Kidney (tissue), 22 donors: ENCODE measurements around the gene CPXCR1. TPM values are rescaled to one million over a fixed set of nuclear protein-coding genes. Genes with fewer than 3 reads are reported as not detected.
"Not testable (repeated sequence)": the region's sequence is repeated elsewhere in the genome, so short reads cannot be mapped to it uniquely, and the experiment has no call there.

Source experiments
- DNase-seq, 5 donors: peaks; one replicate each; pipeline ENCODE4 v3.0.0-alpha.2; 2013 to 2020
- FAIRE-seq: peaks from 2 replicates; lab custom pipeline; 2012; peaks lifted over from hg19 to GRCh38; lab: Jason Lieb, UNC
- H3K27ac ChIP-seq, 2 donors: one replicate each; pipeline ENCODE4 v1.7.0; 2013; ENCODE audit warnings: low read depth in 2 of 2, low read length in 2 of 2, inconsistent platforms in 1 of 2
- H3K27me3 ChIP-seq: one replicate; pipeline ENCODE4 v1.7.1; 2013; ENCODE audit warnings: low read length, inconsistent platforms; ENCODE audit not compliant: control insufficient read depth, insufficient read depth
- H3K36me3 ChIP-seq, 3 donors: one replicate each; pipeline versions ENCODE4 v1.7.0 to v1.7.1; 2013; ENCODE audit warnings: low read length in 3 of 3, control low read depth in 1 of 3, inconsistent platforms in 1 of 3; ENCODE audit not compliant: insufficient read depth in 3 of 3, control insufficient read depth in 2 of 3
- H3K4me1 ChIP-seq, 3 donors: one replicate each; pipeline versions ENCODE4 v1.7.0 to v1.7.1; 2013; ENCODE audit warnings: low read length in 3 of 3, inconsistent platforms in 1 of 3, low read depth in 1 of 3; ENCODE audit not compliant: control insufficient read depth in 2 of 3, insufficient read depth in 2 of 3
- H3K4me3 ChIP-seq, 3 donors: one replicate each; pipeline versions ENCODE4 v1.7.0 to v1.8.1; 2013; ENCODE audit warnings: low read length in 3 of 3, control low read depth in 1 of 3, inconsistent platforms in 1 of 3
- H3K9ac ChIP-seq, 3 donors: one replicate each; pipeline versions ENCODE4 v1.7.0 to v1.7.1; 2013; ENCODE audit warnings: low read length in 3 of 3, control low read depth in 1 of 3, inconsistent platforms in 1 of 3
- H3K9me3 ChIP-seq, 3 donors: one replicate each; pipeline versions ENCODE4 v1.7.0 to v1.7.1; 2013; ENCODE audit warnings: low read length in 3 of 3, control low read depth in 1 of 3, inconsistent platforms in 1 of 3; ENCODE audit not compliant: control insufficient read depth in 2 of 3, insufficient read depth in 1 of 3
- intact Hi-C: fragments of 100-400 bp; cut with DNase I; formaldehyde crosslinking; loops from one replicate; pipeline ENCODE4 v1.11.1; 2022
- long read RNA-seq, 10 donors: library from polyadenylated mRNA in 1 of 10; unstranded in 1 of 10; transcript quantifications; one replicate each; pipeline ENCODE4 v2.0.0 and lab custom pipeline, GENCODE V29; 2021 to 2026
- polyA plus RNA-seq: library from polyadenylated mRNA; stranded (reverse); fragments of 350-450 nt; fragmentation: Illumina TruSeq; extraction: RNeasy Lipid Tissue Mini Kit (QIAGEN cat#74804); gene quantifications from one replicate; pipeline ENCODE4 v1.2.3, GENCODE V29; 2014; ENCODE audit warnings: low read depth, low replicate concordance; ENCODE audit not compliant: insufficient read depth
- total RNA-seq: library from RNA; stranded (reverse); fragmentation: NEBNext Ultra II Directional; extraction: Animal tissue kit (Norgen Biotek cat#: 25700); gene quantifications from one replicate; pipeline ENCODE4 v1.2.1, GENCODE V29; 2021
- TF ChIP-seq, protein P1 (sequence below): IDR thresholded peaks from 3 replicates; pipeline ENCODE4 v1.5.1; 2012; ENCODE audit warnings: mild to moderate bottlenecking, moderate library complexity, borderline replicate concordance; ENCODE audit not compliant: insufficient read depth; ENCODE audit errors: extremely low read depth
- donor health status: control.
- donor health status: control.
- donor health status: control.
- donor health status: control.
- donor health status: control.
- donor health status: DM: yes; HTN: yes; CAD: no.
- donor health status: Normal renal cell carcinoma (clear cell type).

The CPXCR1 gene
- total RNA-seq, result not detected
- not detected for polyA plus RNA-seq
- long read RNA-seq, donor 1, result 0 reads
- long read RNA-seq, donor 2, result 0 reads
- long read RNA-seq, donor 3, result 0 reads
- long read RNA-seq, donor 4, result 0 reads
- long read RNA-seq, donor 5, result 0 reads
- long read RNA-seq, donor 6, result 0 reads
- long read RNA-seq, donor 7, result 0 reads
- long read RNA-seq, donor 8, result 0 reads
- long read RNA-seq, donor 9, result 0 reads
- long read RNA-seq, donor 10, result 0 reads

DNA sequence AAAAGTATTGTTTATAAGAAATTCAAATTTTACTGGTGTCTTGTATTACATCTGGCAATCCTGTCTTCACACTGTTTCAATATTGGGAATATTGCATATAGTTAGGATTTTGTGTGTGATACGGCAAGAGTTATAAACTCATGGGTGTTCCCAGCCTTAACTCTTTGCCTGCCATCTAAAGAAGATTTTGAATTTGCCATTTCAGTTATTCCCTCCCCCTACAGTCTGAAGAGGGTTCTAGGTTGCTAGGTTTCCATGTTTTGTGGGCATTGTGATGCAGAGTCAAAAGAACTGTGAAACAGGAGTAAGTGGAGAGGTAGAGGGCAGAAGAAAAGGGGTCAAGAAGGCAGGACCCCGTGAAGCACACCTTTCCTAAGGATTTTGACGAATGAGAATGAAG lies at the start of gene CPXCR1:
Gene CPXCR1, plus strand, starts transcription at position 301 of the 400 bp plus-strand sequence. CDS start 6,190 bp downstream, outside the sequence.
- intact Hi-C loops, result no loop called here
- no peak within 1 kb of the TSS for H3K4me3 ChIP-seq
- no peak for FAIRE-seq
- DNase-seq, result no peak
- H3K9me3 ChIP-seq, result no peaks in the 10 kb centered on the region
- no peaks in the 10 kb centered on the region for H3K36me3 ChIP-seq
- TF ChIP-seq, protein P1, sequence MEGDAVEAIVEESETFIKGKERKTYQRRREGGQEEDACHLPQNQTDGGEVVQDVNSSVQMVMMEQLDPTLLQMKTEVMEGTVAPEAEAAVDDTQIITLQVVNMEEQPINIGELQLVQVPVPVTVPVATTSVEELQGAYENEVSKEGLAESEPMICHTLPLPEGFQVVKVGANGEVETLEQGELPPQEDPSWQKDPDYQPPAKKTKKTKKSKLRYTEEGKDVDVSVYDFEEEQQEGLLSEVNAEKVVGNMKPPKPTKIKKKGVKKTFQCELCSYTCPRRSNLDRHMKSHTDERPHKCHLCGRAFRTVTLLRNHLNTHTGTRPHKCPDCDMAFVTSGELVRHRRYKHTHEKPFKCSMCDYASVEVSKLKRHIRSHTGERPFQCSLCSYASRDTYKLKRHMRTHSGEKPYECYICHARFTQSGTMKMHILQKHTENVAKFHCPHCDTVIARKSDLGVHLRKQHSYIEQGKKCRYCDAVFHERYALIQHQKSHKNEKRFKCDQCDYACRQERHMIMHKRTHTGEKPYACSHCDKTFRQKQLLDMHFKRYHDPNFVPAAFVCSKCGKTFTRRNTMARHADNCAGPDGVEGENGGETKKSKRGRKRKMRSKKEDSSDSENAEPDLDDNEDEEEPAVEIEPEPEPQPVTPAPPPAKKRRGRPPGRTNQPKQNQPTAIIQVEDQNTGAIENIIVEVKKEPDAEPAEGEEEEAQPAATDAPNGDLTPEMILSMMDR, result no peak
- H3K9ac ChIP-seq, result no peak within 1 kb of the TSS
- no peaks in the 10 kb centered on the region for H3K4me1 ChIP-seq
- H3K27me3 ChIP-seq, result no peaks in the 10 kb centered on the region
- no peak within 1 kb of the TSS for H3K27ac ChIP-seq

DNA sequence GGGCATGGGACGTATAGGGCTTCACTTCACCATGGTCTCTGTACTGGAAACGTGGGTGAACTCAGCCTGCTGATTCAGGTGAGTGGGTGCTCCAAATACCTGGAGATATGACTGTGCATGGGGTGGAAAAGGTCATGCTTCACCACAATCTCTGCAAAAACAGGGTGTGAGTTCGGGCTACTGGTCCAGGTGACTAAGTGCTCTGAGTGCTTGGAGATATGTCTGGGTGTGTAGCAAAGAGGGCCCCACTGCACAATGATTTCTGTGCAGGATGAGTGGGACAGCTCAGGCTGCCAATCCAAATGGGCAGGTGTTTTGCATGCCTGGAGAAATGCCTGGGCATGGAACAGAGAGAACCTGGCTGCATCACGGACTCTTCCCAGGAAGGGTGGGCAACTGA lies 11.2 kb upstream of the CPXCR1 start:
- no peaks in the 10 kb centered on the region for H3K4me1 ChIP-seq
- H3K36me3 ChIP-seq, result no peaks in the 10 kb centered on the region
- no peaks in the 10 kb centered on the region for H3K27me3 ChIP-seq
- FAIRE-seq (no peak), DNase-seq (no peak)
- no peak overlapping the region for H3K9ac ChIP-seq
- intact Hi-C loops, result no loop called here
- no peak overlapping the region for H3K4me3 ChIP-seq
- no peak overlapping the region for H3K27ac ChIP-seq
- TF ChIP-seq, protein P1, result no peak
- no peaks in the 10 kb centered on the region for H3K9me3 ChIP-seq

DNA sequence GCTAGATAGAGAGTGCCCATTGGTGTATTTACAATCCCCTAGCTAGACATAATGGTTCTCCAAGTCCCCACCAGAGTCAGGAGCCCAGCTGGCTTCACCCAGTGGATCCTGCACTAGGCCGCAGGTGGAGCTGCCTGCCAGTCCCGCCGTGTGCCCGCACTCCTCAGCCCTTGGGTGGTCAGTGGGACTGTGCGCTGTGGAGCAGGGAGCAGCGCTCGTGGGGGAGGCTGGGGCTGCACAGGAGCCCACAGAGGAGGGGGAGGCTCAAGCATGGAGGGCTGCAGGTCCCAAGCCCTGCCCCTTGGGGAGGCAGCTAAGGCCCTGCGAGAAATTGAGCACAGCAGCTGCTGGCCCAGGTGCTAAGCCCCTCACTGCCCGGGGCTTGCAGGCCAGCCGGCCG lies 810 bp upstream of the CPXCR1 start:
- H3K36me3 ChIP-seq, H3K9me3 ChIP-seq, H3K27me3 ChIP-seq, H3K27ac ChIP-seq, H3K9ac ChIP-seq, H3K4me3 ChIP-seq, intact Hi-C loops, H3K4me1 ChIP-seq, FAIRE-seq: not testable (repeated sequence)
- peak in 1 of 5 donors; percentile 52 for DNase-seq

DNA sequence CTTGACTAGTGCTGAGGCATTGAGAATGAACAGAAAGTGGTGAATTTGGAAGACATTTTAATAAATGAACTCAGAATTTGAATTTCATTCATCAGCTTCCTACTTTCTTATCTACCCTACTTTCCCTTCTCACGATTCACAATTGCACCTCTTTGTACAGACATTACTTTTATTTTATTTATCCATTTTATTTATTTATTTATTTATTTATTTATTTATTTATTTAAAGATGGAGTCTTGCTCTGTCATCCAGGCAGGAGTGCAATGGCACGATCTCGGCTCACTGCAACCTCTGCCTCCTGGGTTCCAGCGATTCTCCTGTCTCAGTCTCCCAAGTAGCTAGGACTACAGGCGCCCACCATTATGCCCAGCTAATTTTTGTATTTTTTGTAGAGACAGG lies 5.3 kb downstream of the CPXCR1 start:
- H3K9ac ChIP-seq, H3K36me3 ChIP-seq, H3K9me3 ChIP-seq, H3K4me1 ChIP-seq, H3K4me3 ChIP-seq, DNase-seq, H3K27ac ChIP-seq, FAIRE-seq, H3K27me3 ChIP-seq, intact Hi-C loops: not testable (repeated sequence)
